Mammary epithelial cell (primary cell): ENCODE measurements around the gene SCUBE1.

ENCODE experiments used
- EZH2 ChIP-seq: IDR thresholded peaks from 2 replicates; pipeline ENCODE4 v1.6.1; 2012; ENCODE audit warnings: low read length, inconsistent platforms, borderline replicate concordance
- TF ChIP-seq, protein P1 (sequence below), 2 donors: IDR thresholded peaks in 1 of 2; conservative IDR thresholded peaks in 1 of 2; 2 replicates each; pipeline ENCODE4 v1.5.1; 2011 to 2012; ENCODE audit warnings: inconsistent platforms in 2 of 2, low read length in 2 of 2, mild to moderate bottlenecking in 2 of 2, control low read depth in 1 of 2, low read depth in 1 of 2; ENCODE audit not compliant: insufficient read depth in 1 of 2; ENCODE audit errors: extremely low read depth in 1 of 2

DNA sequence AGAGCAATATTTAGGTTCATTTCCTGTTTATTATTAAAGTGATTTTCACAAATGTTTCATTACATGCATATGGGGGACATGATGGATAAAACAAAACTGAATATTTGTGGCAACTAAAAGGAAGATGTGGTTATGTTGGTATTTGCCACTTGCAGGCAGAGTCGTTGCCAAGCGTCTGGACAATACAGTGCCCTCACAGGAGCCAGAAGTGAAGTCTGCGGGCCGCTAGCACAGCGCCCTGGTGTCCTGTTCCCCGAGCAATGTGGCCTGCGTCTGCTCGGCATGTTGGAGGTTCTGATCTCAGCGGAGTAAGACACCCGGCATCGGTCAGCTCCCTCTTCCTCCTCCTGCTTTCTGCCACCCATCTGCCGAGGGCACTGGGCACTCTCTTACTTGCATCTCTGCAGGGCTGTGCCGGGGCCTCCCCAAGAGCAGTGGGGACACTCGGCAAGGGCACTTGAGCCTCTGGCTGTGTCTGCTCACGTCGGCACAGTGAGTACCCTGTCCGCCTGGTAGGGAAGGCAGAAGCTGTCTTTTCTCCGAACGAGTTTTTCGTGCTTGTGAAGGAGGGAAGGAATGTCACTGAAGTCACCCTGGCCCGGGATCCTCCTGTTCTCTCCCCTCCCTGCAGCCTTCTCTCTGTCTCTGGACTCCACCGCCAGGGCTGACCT is 145.8 kb downstream of the SCUBE1 start:
- TF ChIP-seq, protein P1, sequence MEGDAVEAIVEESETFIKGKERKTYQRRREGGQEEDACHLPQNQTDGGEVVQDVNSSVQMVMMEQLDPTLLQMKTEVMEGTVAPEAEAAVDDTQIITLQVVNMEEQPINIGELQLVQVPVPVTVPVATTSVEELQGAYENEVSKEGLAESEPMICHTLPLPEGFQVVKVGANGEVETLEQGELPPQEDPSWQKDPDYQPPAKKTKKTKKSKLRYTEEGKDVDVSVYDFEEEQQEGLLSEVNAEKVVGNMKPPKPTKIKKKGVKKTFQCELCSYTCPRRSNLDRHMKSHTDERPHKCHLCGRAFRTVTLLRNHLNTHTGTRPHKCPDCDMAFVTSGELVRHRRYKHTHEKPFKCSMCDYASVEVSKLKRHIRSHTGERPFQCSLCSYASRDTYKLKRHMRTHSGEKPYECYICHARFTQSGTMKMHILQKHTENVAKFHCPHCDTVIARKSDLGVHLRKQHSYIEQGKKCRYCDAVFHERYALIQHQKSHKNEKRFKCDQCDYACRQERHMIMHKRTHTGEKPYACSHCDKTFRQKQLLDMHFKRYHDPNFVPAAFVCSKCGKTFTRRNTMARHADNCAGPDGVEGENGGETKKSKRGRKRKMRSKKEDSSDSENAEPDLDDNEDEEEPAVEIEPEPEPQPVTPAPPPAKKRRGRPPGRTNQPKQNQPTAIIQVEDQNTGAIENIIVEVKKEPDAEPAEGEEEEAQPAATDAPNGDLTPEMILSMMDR (conservative IDR thresholded peaks at IDR 0.05 in 1 of 2, IDR thresholded peaks at IDR 0.05 in 1 of 2; ENCODE audit: extremely low read depth in 1 of 2, insufficient read depth in 1 of 2, low read depth in 1 of 2, low read length in 2 of 2): no peak
- no peak for TF ChIP-seq EZH2
